Fibroblast of skin of right quadriceps (primary cell): ENCODE measurements around the gene SUPT3H.

ENCODE experiments used
- DNase-seq: peaks from one replicate; pipeline ENCODE4 v3.0.0-alpha.2; 2013

Gene SUPT3H

GRCh38 chr6:45387236-45387635 lies 9.5 kb upstream of the SUPT3H start:
- DNase-seq = peak; percentile 75

- no peak for DNase-seq
Observed at GRCh38 chr6:45386501-45386900, 8.8 kb upstream of the SUPT3H start.

- DNase-seq = no peak
Observed at GRCh38 chr6:45382391-45382790, 4.7 kb upstream of the SUPT3H start.

- DNase-seq = no peak
Observed at GRCh38 chr6:45378334-45378926, 696 bp upstream of the SUPT3H start.

GRCh38 chr6:45377043-45377553 lies 636 bp downstream of the SUPT3H start:
- DNase-seq = peak; percentile 19

- no peak for DNase-seq
Observed at GRCh38 chr6:45376310-45377042, 1.3 kb downstream of the SUPT3H start.

GRCh38 chr6:45375449-45375848 lies 2.3 kb downstream of the SUPT3H start:
- no peak for DNase-seq

- DNase-seq = peak; percentile 28
Observed at GRCh38 chr6:45371924-45372573, 5.7 kb downstream of the SUPT3H start.

- DNase-seq = no peak
Observed at GRCh38 chr6:45369870-45370269, 7.9 kb downstream of the SUPT3H start.

GRCh38 chr6:45367999-45368398 lies 9.7 kb downstream of the SUPT3H start:
- no peak for DNase-seq

- DNase-seq = no peak
Observed at GRCh38 chr6:45366534-45366933, 11.2 kb downstream of the SUPT3H start.

GRCh38 chr6:45365036-45365435 lies 12.7 kb downstream of the SUPT3H start:
- no peak for DNase-seq

GRCh38 chr6:45364466-45364865 lies 13.3 kb downstream of the SUPT3H start:
- no peak for DNase-seq

- DNase-seq = no peak
Observed at GRCh38 chr6:45353654-45354053, 24.1 kb downstream of the SUPT3H start.

- no peak for DNase-seq
Observed at GRCh38 chr6:45351667-45352066, 26.1 kb downstream of the SUPT3H start.

GRCh38 chr6:45351076-45351475 lies 26.7 kb downstream of the SUPT3H start:
- DNase-seq = no peak

- no peak for DNase-seq
Observed at GRCh38 chr6:45350186-45350710, 27.5 kb downstream of the SUPT3H start.

- no peak for DNase-seq
Observed at GRCh38 chr6:45344900-45345299, 32.8 kb downstream of the SUPT3H start.

GRCh38 chr6:45328523-45328922 lies 49.2 kb downstream of the SUPT3H start:
- no peak for DNase-seq

- DNase-seq = peak; percentile 91
Observed at GRCh38 chr6:45327956-45328522, 49.7 kb downstream of the SUPT3H start, which contains the start of gene RUNX2. Gene RUNX2 (plus strand): TSS chr6:45328330. CDS start chr6:45328727, 397 bp downstream.

- no peak for DNase-seq
Observed at GRCh38 chr6:45326698-45327417, 50.9 kb downstream of the SUPT3H start.

GRCh38 chr6:45323656-45324224 lies 54.0 kb downstream of the SUPT3H start:
- DNase-seq = no peak
